K562 (cell line): ENCODE measurements around the gene CTNNA3. TPM values are rescaled to one million over a fixed set of nuclear protein-coding genes. Genes with fewer than 3 reads are reported as not detected.

Experiments
- ATAC-seq: fragments of 200-7000 bp; cut with Tn5 transposase; 3 replicates; pipeline ENCODE4 v1.9.1; 2020; ENCODE audit warnings: moderate library complexity
- BruUV-seq: library from RNA; stranded (reverse); fragments of 400-500 nt; replicated peaks from 2 replicates; lab custom pipeline; 2021; lab: Mats Ljungman, UMichigan
- CTCF ChIA-PET: fragments of 300-600 bp; formaldehyde crosslinking; extraction: SDS; loops from one replicate; lab custom pipeline; 2021; ENCODE audit warnings: low intra/inter-chr PET ratio; lab: Yijun Ruan, JAX
- POLR2A ChIA-PET: fragments of 300-600, 350-650 bp; sonication (Branson Sonifier 250); formaldehyde crosslinking; extraction: SDS; loops from one replicate; lab custom pipeline; 2021; ENCODE audit warnings: antibody characterized with exemption, inconsistent platforms; lab: Yijun Ruan, JAX
- DNase-seq, 4 experiments: peaks; one replicate each; pipeline versions ENCODE4 v3.0.0 to v3.0.0-alpha.2; 2011 to 2018; ENCODE audit warnings: low spot score in 3 of 4, mixed read lengths in 3 of 4; ENCODE audit errors: extremely low read depth in 1 of 4
- FAIRE-seq: peaks from 2 replicates; lab custom pipeline; 2011; peaks lifted over from hg19 to GRCh38; lab: Jason Lieb, UNC
- H2AFZ ChIP-seq: 2 replicates; pipeline ENCODE4 v1.6.0; 2011; ENCODE audit warnings: low read depth, low read length, control low read depth, inconsistent platforms
- H3K27ac ChIP-seq: fragments of 200-600 bp; 3 replicates; pipeline ENCODE4 v1.8.0; 2011; ENCODE audit warnings: low read depth, mild to moderate bottlenecking, control low read depth, inconsistent platforms, low read length, moderate library complexity, mixed read lengths; ENCODE audit errors: extremely low read depth
- H3K27me3 ChIP-seq, 2 experiments: fragments of 300-600 bp in 1 of 2; 2 replicates in 1 of 2; 3 replicates in 1 of 2; pipeline versions ENCODE4 v1.6.0 to v1.8.0; 2011; ENCODE audit warnings: inconsistent platforms in 2 of 2, low read length in 2 of 2, mild to moderate bottlenecking in 1 of 2, mixed read lengths in 1 of 2, moderate library complexity in 1 of 2; ENCODE audit not compliant: control insufficient read depth in 2 of 2, insufficient read depth in 2 of 2
- H3K36me3 ChIP-seq: fragments of 300-600 bp; 3 replicates; pipeline ENCODE4 v1.8.0; 2011; ENCODE audit warnings: mild to moderate bottlenecking, low read length, inconsistent platforms; ENCODE audit not compliant: control insufficient read depth, insufficient read depth
- H3K4me1 ChIP-seq, 2 experiments: fragments of 200-600 bp in 1 of 2; replicated peaks in 1 of 2; 2 replicates in 1 of 2; 3 replicates in 1 of 2; pipeline versions ENCODE4 v1.5.1 to v1.8.0; 2011; ENCODE audit warnings: inconsistent platforms in 2 of 2, low read length in 2 of 2, mild to moderate bottlenecking in 1 of 2, mixed read lengths in 1 of 2, moderate library complexity in 1 of 2; ENCODE audit not compliant: control insufficient read depth in 2 of 2, insufficient read depth in 2 of 2
- H3K4me2 ChIP-seq: 2 replicates; pipeline ENCODE4 v1.6.1; 2011; ENCODE audit warnings: low read length, control low read depth, inconsistent platforms, mixed read lengths; ENCODE audit not compliant: insufficient read depth
- H3K4me3 ChIP-seq: fragments of 200-600 bp; sonication (generic), shearing (Covaris generic); 2 replicates; pipeline ENCODE4 v1.5.1; 2016; ENCODE audit warnings: control low read depth, inconsistent platforms
- H3K79me2 ChIP-seq: fragments of 200-600 bp; 3 replicates; pipeline ENCODE4 v1.8.0; 2011; ENCODE audit warnings: low read length, inconsistent platforms; ENCODE audit not compliant: control insufficient read depth, insufficient read depth
- H3K9ac ChIP-seq, 2 experiments: 2 replicates each; pipeline versions ENCODE4 v1.6.0 to v1.6.1; 2011; ENCODE audit warnings: low read depth in 2 of 2, low read length in 2 of 2, control low read depth in 1 of 2, inconsistent platforms in 1 of 2, mild to moderate bottlenecking in 1 of 2, mixed read lengths in 1 of 2; ENCODE audit not compliant: insufficient read depth in 1 of 2
- H3K9me1 ChIP-seq: one replicate; pipeline ENCODE4 v1.6.0; 2011; ENCODE audit warnings: inconsistent platforms, mild to moderate bottlenecking, low read length, moderate library complexity; ENCODE audit not compliant: control insufficient read depth, insufficient read depth
- H3K9me3 ChIP-seq: replicated peaks from 2 replicates; pipeline ENCODE4 v1.5.1; 2011; ENCODE audit warnings: low read depth, low read length, inconsistent platforms; ENCODE audit not compliant: control insufficient read depth, insufficient read depth
- H4K20me1 ChIP-seq: replicated peaks from 2 replicates; pipeline ENCODE4 v1.6.1; 2011; ENCODE audit warnings: low read length, inconsistent platforms, mixed read lengths; ENCODE audit not compliant: control insufficient read depth, insufficient read depth
- CBX2 ChIP-seq: fragments of 200-600 bp; sonication (generic); IDR thresholded peaks from one replicate; pipeline ENCODE4 v1.6.1; 2012; ENCODE audit warnings: mild to moderate bottlenecking, low read length, inconsistent platforms; ENCODE audit not compliant: insufficient read depth, poor library complexity, severe bottlenecking
- CXXC5 ChIP-seq: fragments of 250-450 bp; sonication (Bioruptor Pico); IDR thresholded peaks from 2 replicates; pipeline ENCODE4 v1.8.0; 2022; ENCODE audit warnings: inconsistent platforms, mild to moderate bottlenecking, moderate library complexity
- DDX20 ChIP-seq: fragments of 450-650 bp; IDR thresholded peaks from 2 replicates; pipeline ENCODE4 v1.6.1; 2016; ENCODE audit warnings: missing genetic modification characterization, low read depth, mild to moderate bottlenecking, missing compliant biosample characterization, moderate library complexity
- GABPA ChIP-seq: fragments of 200-800 bp; sonication (Bioruptor generic); conservative IDR thresholded peaks from 2 replicates; pipeline ENCODE4 v1.6.1; 2016; ENCODE audit warnings: low read depth, missing genetic modification characterization, missing compliant biosample characterization
- HDAC2 ChIP-seq: fragments of 450-650 bp; IDR thresholded peaks from 2 replicates; pipeline ENCODE4 v1.6.1; 2016; ENCODE audit warnings: mild to moderate bottlenecking
- POLR3G ChIP-seq: IDR thresholded peaks from 2 replicates; pipeline ENCODE4 v1.6.1; 2011; ENCODE audit not compliant: insufficient read length, insufficient replicate concordance; ENCODE audit errors: extremely low read depth
- PTRF ChIP-seq: fragments of 450-650 bp; IDR thresholded peaks from 2 replicates; pipeline ENCODE4 v1.6.1; 2016; ENCODE audit warnings: mild to moderate bottlenecking, missing genetic modification characterization, missing compliant biosample characterization
- TEAD2 ChIP-seq: fragments of 450-650 bp; IDR thresholded peaks from 2 replicates; pipeline ENCODE4 v1.6.1; 2016; ENCODE audit warnings: missing genetic modification characterization, control low read depth, missing compliant biosample characterization
- ZNF124 ChIP-seq: sonication (generic); formaldehyde crosslinking; IDR thresholded peaks from 2 replicates; pipeline ENCODE4 v1.8.1; 2022; ENCODE audit warnings: missing genetic modification reagents
- in situ Hi-C: fragments of 300-500 bp; cut with MboI; formaldehyde crosslinking; loops from 4 replicates; pipeline ENCODE4 v1.15.0; 2018; ENCODE audit warnings: inconsistent platforms, mixed read lengths
- intact Hi-C: fragments of 100-400 bp; cut with micrococcal nuclease; formaldehyde crosslinking; loops from 2 replicates; pipeline ENCODE4 v1.14.2; 2022
- polyA plus RNA-seq, 8 experiments: library from polyadenylated mRNA; depleted of rRNA in 4 of 8; stranded (reverse) in 5 of 8; unstranded in 3 of 8; fragments of >200 nt; fragmentation: Nextera tagmentation in 2 of 8; fragmentation: Illumina TruSeq in 1 of 8; extraction: Ambion mirVana in 2 of 8; extraction: Trizol in 1 of 8; gene quantifications; 2 replicates each; pipeline versions ENCODE4 v1.2.1 to v1.2.3, GENCODE V29; 2011 to 2014; ENCODE audit warnings: inconsistent platforms in 1 of 8, missing spikeins in 1 of 8
- total RNA-seq, 7 experiments: library from RNA; depleted of rRNA in 6 of 7; stranded (reverse); fragments of >200 nt in 6 of 7; fragmentation: Illumina TruSeq in 2 of 7; extraction: Trizol in 2 of 7; gene quantifications; 2 replicates each; pipeline versions ENCODE4 v1.2.1 to v1.2.3, GENCODE V29; 2011 to 2021; ENCODE audit warnings: low replicate concordance in 1 of 7
- TF ChIP-seq, protein P1 (sequence below): fragments of 450-650 bp; formaldehyde crosslinking; conservative IDR thresholded peaks from 2 replicates; pipeline ENCODE4 v1.4.0; 2022; ENCODE audit warnings: mild to moderate bottlenecking, missing genetic modification characterization
- TF ChIP-seq, protein P2 (sequence below): IDR thresholded peaks from 2 replicates; pipeline ENCODE4 v1.6.1; 2016; ENCODE audit warnings: missing genetic modification characterization, missing compliant biosample characterization
- TF ChIP-seq, protein P3 (sequence below): sonication (generic); formaldehyde crosslinking; IDR thresholded peaks from 2 replicates; pipeline ENCODE4 v1.8.1; 2023; ENCODE audit warnings: missing genetic modification reagents, mild to moderate bottlenecking, borderline replicate concordance
- TF ChIP-seq, protein P4 (sequence below): conservative IDR thresholded peaks from 2 replicates; pipeline ENCODE4 v1.6.1; 2011; ENCODE audit warnings: low read depth, mild to moderate bottlenecking, low read length; ENCODE audit not compliant: control insufficient read depth

The CTNNA3 gene
- total and polyA plus RNA-seq, 9 of the 15 experiments (the other 6 are each of a cell fraction or from before 2014, with no cell fraction given) = 0.04 TPM; not detected in 8

DNA sequence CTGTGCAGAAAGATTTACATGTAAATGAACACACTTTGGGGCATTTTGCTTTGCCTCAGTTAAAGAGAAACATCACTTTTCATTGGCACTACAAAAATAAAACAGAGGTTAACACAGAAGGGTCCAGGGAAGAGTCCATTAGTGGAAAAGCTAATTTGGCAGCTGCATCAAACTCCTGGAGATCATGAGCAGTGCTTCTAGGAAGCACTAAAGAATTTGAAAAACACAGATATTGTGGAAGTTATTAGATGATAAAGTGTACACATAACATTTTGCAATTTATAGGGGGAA is 608.9 kb downstream of the CTNNA3 start:
- H2AFZ ChIP-seq = no peak overlapping the region
- H3K4me1 ChIP-seq = no peaks in the 10 kb centered on the region
- H3K79me2 ChIP-seq = no peaks in the 10 kb centered on the region
- DNase-seq = no peak
- H3K4me2 ChIP-seq = no peak overlapping the region
- no peaks in the 10 kb centered on the region for H3K9me3 ChIP-seq
- no peak for FAIRE-seq
- in situ Hi-C loops (no loop called here), intact Hi-C loops (no loop called here)
- POLR2A ChIA-PET = no interaction called here
- no peak for ATAC-seq
- no peak overlapping the region for H3K4me3 ChIP-seq
- no peaks in the 10 kb centered on the region for H3K36me3 ChIP-seq
- H3K27ac ChIP-seq = no peak overlapping the region
- CTCF ChIA-PET = no interaction called here
- no peak overlapping the region for H3K9ac ChIP-seq
- no peaks in the 10 kb centered on the region for H3K27me3 ChIP-seq
- no peaks in the 10 kb centered on the region for H3K9me1 ChIP-seq
- no TSS peak for BruUV-seq
- TF ChIP-seq GABPA (tag) (no peak), CBX2 (no peak), TEAD2 (tag) (no peak), DDX20 (tag) (no peak), POLR3G (no peak), CXXC5 (no peak), HDAC2 (no peak), ZNF124 (CRISPR knock-in tag) (no peak), PTRF (tag) (no peak)
- TF ChIP-seq, protein P1, sequence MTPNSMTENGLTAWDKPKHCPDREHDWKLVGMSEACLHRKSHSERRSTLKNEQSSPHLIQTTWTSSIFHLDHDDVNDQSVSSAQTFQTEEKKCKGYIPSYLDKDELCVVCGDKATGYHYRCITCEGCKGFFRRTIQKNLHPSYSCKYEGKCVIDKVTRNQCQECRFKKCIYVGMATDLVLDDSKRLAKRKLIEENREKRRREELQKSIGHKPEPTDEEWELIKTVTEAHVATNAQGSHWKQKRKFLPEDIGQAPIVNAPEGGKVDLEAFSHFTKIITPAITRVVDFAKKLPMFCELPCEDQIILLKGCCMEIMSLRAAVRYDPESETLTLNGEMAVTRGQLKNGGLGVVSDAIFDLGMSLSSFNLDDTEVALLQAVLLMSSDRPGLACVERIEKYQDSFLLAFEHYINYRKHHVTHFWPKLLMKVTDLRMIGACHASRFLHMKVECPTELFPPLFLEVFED (CRISPR knock-in tag) = no peak
- TF ChIP-seq, protein P2, sequence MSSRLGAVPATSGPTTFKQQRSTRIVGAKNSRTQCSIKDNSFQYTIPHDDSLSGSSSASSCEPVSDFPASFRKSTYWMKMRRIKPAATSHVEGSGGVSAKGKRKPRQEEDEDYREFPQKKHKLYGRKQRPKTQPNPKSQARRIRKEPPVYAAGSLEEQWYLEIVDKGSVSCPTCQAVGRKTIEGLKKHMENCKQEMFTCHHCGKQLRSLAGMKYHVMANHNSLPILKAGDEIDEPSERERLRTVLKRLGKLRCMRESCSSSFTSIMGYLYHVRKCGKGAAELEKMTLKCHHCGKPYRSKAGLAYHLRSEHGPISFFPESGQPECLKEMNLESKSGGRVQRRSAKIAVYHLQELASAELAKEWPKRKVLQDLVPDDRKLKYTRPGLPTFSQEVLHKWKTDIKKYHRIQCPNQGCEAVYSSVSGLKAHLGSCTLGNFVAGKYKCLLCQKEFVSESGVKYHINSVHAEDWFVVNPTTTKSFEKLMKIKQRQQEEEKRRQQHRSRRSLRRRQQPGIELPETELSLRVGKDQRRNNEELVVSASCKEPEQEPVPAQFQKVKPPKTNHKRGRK (tag) = no peak
- TF ChIP-seq, protein P3, sequence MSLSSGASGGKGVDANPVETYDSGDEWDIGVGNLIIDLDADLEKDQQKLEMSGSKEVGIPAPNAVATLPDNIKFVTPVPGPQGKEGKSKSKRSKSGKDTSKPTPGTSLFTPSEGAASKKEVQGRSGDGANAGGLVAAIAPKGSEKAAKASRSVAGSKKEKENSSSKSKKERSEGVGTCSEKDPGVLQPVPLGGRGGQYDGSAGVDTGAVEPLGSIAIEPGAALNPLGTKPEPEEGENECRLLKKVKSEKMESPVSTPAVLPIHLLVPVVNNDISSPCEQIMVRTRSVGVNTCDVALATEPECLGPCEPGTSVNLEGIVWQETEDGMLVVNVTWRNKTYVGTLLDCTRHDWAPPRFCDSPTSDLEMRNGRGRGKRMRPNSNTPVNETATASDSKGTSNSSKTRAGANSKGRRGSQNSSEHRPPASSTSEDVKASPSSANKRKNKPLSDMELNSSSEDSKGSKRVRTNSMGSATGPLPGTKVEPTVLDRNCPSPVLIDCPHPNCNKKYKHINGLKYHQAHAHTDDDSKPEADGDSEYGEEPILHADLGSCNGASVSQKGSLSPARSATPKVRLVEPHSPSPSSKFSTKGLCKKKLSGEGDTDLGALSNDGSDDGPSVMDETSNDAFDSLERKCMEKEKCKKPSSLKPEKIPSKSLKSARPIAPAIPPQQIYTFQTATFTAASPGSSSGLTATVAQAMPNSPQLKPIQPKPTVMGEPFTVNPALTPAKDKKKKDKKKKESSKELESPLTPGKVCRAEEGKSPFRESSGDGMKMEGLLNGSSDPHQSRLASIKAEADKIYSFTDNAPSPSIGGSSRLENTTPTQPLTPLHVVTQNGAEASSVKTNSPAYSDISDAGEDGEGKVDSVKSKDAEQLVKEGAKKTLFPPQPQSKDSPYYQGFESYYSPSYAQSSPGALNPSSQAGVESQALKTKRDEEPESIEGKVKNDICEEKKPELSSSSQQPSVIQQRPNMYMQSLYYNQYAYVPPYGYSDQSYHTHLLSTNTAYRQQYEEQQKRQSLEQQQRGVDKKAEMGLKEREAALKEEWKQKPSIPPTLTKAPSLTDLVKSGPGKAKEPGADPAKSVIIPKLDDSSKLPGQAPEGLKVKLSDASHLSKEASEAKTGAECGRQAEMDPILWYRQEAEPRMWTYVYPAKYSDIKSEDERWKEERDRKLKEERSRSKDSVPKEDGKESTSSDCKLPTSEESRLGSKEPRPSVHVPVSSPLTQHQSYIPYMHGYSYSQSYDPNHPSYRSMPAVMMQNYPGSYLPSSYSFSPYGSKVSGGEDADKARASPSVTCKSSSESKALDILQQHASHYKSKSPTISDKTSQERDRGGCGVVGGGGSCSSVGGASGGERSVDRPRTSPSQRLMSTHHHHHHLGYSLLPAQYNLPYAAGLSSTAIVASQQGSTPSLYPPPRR (CRISPR knock-in tag) = no peak
- TF ChIP-seq, protein P4, sequence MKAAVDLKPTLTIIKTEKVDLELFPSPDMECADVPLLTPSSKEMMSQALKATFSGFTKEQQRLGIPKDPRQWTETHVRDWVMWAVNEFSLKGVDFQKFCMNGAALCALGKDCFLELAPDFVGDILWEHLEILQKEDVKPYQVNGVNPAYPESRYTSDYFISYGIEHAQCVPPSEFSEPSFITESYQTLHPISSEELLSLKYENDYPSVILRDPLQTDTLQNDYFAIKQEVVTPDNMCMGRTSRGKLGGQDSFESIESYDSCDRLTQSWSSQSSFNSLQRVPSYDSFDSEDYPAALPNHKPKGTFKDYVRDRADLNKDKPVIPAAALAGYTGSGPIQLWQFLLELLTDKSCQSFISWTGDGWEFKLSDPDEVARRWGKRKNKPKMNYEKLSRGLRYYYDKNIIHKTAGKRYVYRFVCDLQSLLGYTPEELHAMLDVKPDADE = no peak
- H4K20me1 ChIP-seq = no peaks in the 10 kb centered on the region
